ENCODE results near the gene NR2C2. TPM values are rescaled to one million over a fixed set of nuclear protein-coding genes. Genes with fewer than 3 reads are reported as not detected.

NR2C2 gene
- total and polyA plus RNA-seq, 9 of the 15 experiments (the other 6 are each of a cell fraction or from before 2014, with no cell fraction given): 6.1 to 33.0 (median 14.6) TPM

- 0 out of 2 replicates have a peak, but pooled peaks have one; percentile 35 for TF ChIP-seq ZBTB33 (CRISPR knock-in tag; IDR thresholded peaks at IDR 0.05)
- TF ChIP-seq CHD1 (IDR thresholded peaks at IDR 0.05; ENCODE audit: low read length): no peak
- peak; percentile 49; the same call in 1 of the 2 replicates for TF ChIP-seq ARID1B (IDR thresholded peaks at IDR 0.05)
- no peak for TF ChIP-seq NR2F6 (CRISPR knock-in tag; IDR thresholded peaks at IDR 0.05)
- TF ChIP-seq, protein P1, sequence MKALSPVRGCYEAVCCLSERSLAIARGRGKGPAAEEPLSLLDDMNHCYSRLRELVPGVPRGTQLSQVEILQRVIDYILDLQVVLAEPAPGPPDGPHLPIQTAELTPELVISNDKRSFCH (CRISPR knock-in tag; IDR thresholded peaks at IDR 0.05): no peak
- TF ChIP-seq, protein P1 (tag; IDR thresholded peaks at IDR 0.05): no peak
- TF ChIP-seq KDM2B (CRISPR knock-in tag; IDR thresholded peaks at IDR 0.05): no peak
- TF ChIP-seq ZKSCAN8 (CRISPR knock-in tag; IDR thresholded peaks at IDR 0.05): no peak
- TF ChIP-seq HOXB6 (CRISPR knock-in tag; IDR thresholded peaks at IDR 0.05; ENCODE audit: borderline replicate concordance): no peak
- TF ChIP-seq ZNF785 (CRISPR knock-in tag; IDR thresholded peaks at IDR 0.05): no peak
- TF ChIP-seq MLLT1 (IDR thresholded peaks at IDR 0.05): no peak
- peak; percentile 70; the same call in 1 of the 2 replicates for TF ChIP-seq ELF4 (CRISPR knock-in tag; IDR thresholded peaks at IDR 0.05)
- no peak for TF ChIP-seq JUN (IDR thresholded peaks at IDR 0.05; ENCODE audit: borderline replicate concordance, low read depth, low read length)
- no peak for TF ChIP-seq JUN (CRISPR knock-in tag; IDR thresholded peaks at IDR 0.05; ENCODE audit: borderline replicate concordance)
- TF ChIP-seq ATF7 (IDR thresholded peaks at IDR 0.05): peak; percentile 89
- peak; percentile 65; the same call in 1 of the 2 replicates for TF ChIP-seq SPI1 (IDR thresholded peaks at IDR 0.05; ENCODE audit: borderline replicate concordance, low read depth, low read length)
- TF ChIP-seq ZNF316 (IDR thresholded peaks at IDR 0.05): no peak
- TF ChIP-seq E4F1 (CRISPR knock-in tag; IDR thresholded peaks at IDR 0.05; ENCODE audit: borderline replicate concordance): no peak
- peak; percentile 90 for TF ChIP-seq ASH1L (IDR thresholded peaks at IDR 0.05; ENCODE audit: borderline replicate concordance, low read depth, partially characterized antibody)
Observed at GRCh38 chr3:14947886-14948608, 664 bp downstream of the NR2C2 start (continued).
